Muscle layer of colon (tissue), 2 donors: ENCODE results near the gene ST8SIA1.

Experiments used
- H3K27ac ChIP-seq: one replicate; pipeline ENCODE4 v1.7.0; 2013; ENCODE audit warnings: low read depth, mild to moderate bottlenecking, low read length, moderate library complexity
- H3K27me3 ChIP-seq, 2 donors: one replicate each; pipeline ENCODE4 v1.7.0; 2013; ENCODE audit warnings: low read length in 2 of 2, mild to moderate bottlenecking in 2 of 2; ENCODE audit not compliant: insufficient read depth in 2 of 2, control insufficient read depth in 1 of 2
- H3K36me3 ChIP-seq: one replicate; pipeline ENCODE4 v1.7.0; 2013; ENCODE audit warnings: mild to moderate bottlenecking, low read length; ENCODE audit not compliant: insufficient read depth
- H3K4me1 ChIP-seq: one replicate; pipeline ENCODE4 v1.7.0; 2013; ENCODE audit warnings: mild to moderate bottlenecking, low read length; ENCODE audit not compliant: insufficient read depth
- H3K4me3 ChIP-seq, 2 donors: one replicate each; pipeline ENCODE4 v1.7.0; 2013; ENCODE audit warnings: low read length in 2 of 2, low read depth in 1 of 2, mild to moderate bottlenecking in 1 of 2, moderate library complexity in 1 of 2
- H3K9ac ChIP-seq: one replicate; pipeline ENCODE4 v1.7.0; 2013; ENCODE audit warnings: low read length
- H3K9me3 ChIP-seq: one replicate; pipeline ENCODE4 v1.7.0; 2013; ENCODE audit warnings: mild to moderate bottlenecking, low read length
- donor health status: abdominal sarcoma.
- donor health status: Adenocarcinoma of cecum.

ST8SIA1 gene

GRCh38 chr12:22325218-22325617, 9.3 kb downstream of the ST8SIA1 start:
- Histone ChIP-seq H3K4me1 (no peaks in the 10 kb centered on the region), H3K27ac (no peak overlapping the region), H3K9ac (no peak overlapping the region), H3K36me3 (no peaks in the 10 kb centered on the region), H3K9me3 (no peaks in the 10 kb centered on the region), H3K27me3 (no peaks in the 10 kb centered on the region), H3K4me3 (no peak overlapping the region)

GRCh38 chr12:22322091-22322490, 12.4 kb downstream of the ST8SIA1 start:
- H3K9me3 ChIP-seq: no peaks in the 10 kb centered on the region
- H3K4me1 ChIP-seq: no peaks in the 10 kb centered on the region
- H3K4me3 ChIP-seq: no peak overlapping the region
- no peaks in the 10 kb centered on the region for H3K36me3 ChIP-seq
- H3K27me3 ChIP-seq: no peaks in the 10 kb centered on the region
- no peak overlapping the region for H3K27ac ChIP-seq
- H3K9ac ChIP-seq: no peak overlapping the region

GRCh38 chr12:22321638-22322037, 12.9 kb downstream of the ST8SIA1 start:
- H3K27ac ChIP-seq: no peak overlapping the region
- no peaks in the 10 kb centered on the region for H3K36me3 ChIP-seq
- no peaks in the 10 kb centered on the region for H3K9me3 ChIP-seq
- H3K9ac ChIP-seq: no peak overlapping the region
- no peaks in the 10 kb centered on the region for H3K27me3 ChIP-seq
- no peak overlapping the region for H3K4me3 ChIP-seq
- H3K4me1 ChIP-seq: no peaks in the 10 kb centered on the region

- H3K36me3 ChIP-seq: no peaks in the 10 kb centered on the region
- no peak overlapping the region for H3K4me3 ChIP-seq
- H3K27me3 ChIP-seq: no peaks in the 10 kb centered on the region
- no peak overlapping the region for H3K9ac ChIP-seq
- H3K27ac ChIP-seq: no peak overlapping the region
- no peaks in the 10 kb centered on the region for H3K9me3 ChIP-seq
- no peaks in the 10 kb centered on the region for H3K4me1 ChIP-seq
Observed at GRCh38 chr12:22321018-22321605, 13.4 kb downstream of the ST8SIA1 start.

- peaks cover 6% of the 10 kb centered on the region for H3K4me1 ChIP-seq
- H3K27ac ChIP-seq: no peak overlapping the region
- H3K4me3 ChIP-seq: no peak overlapping the region
- H3K36me3 ChIP-seq: no peaks in the 10 kb centered on the region
- H3K27me3 ChIP-seq: no peaks in the 10 kb centered on the region
- no peak overlapping the region for H3K9ac ChIP-seq
- no peaks in the 10 kb centered on the region for H3K9me3 ChIP-seq
Observed at GRCh38 chr12:22318108-22318737, 16.3 kb downstream of the ST8SIA1 start.

- H3K27ac ChIP-seq: no peak overlapping the region
- H3K27me3 ChIP-seq: no peaks in the 10 kb centered on the region
- H3K36me3 ChIP-seq: no peaks in the 10 kb centered on the region
- no peaks in the 10 kb centered on the region for H3K9me3 ChIP-seq
- H3K9ac ChIP-seq: no peak overlapping the region
- peaks cover 20% of the 10 kb centered on the region for H3K4me1 ChIP-seq
- H3K4me3 ChIP-seq: no peak overlapping the region
Observed at GRCh38 chr12:22313963-22314330, 20.6 kb downstream of the ST8SIA1 start.

GRCh38 chr12:22313286-22313962, 21.1 kb downstream of the ST8SIA1 start:
- Histone ChIP-seq H3K4me1 (peaks cover 20% of the 10 kb centered on the region), H3K27ac (no peak overlapping the region), H3K4me3 (no peak overlapping the region), H3K9ac (no peak overlapping the region), H3K9me3 (no peaks in the 10 kb centered on the region), H3K36me3 (no peaks in the 10 kb centered on the region), H3K27me3 (no peaks in the 10 kb centered on the region)

GRCh38 chr12:22312336-22312735, 22.2 kb downstream of the ST8SIA1 start:
- Histone ChIP-seq H3K9ac (no peak overlapping the region), H3K27ac (no peak overlapping the region), H3K27me3 (no peaks in the 10 kb centered on the region), H3K9me3 (no peaks in the 10 kb centered on the region), H3K4me1 (peaks cover 20% of the 10 kb centered on the region), H3K36me3 (no peaks in the 10 kb centered on the region), H3K4me3 (no peak overlapping the region)

GRCh38 chr12:22310709-22311108, 23.8 kb downstream of the ST8SIA1 start:
- Histone ChIP-seq H3K27me3 (no peaks in the 10 kb centered on the region), H3K9ac (no peak overlapping the region), H3K4me3 (no peak overlapping the region), H3K4me1 (peaks cover 20% of the 10 kb centered on the region), H3K36me3 (no peaks in the 10 kb centered on the region), H3K27ac (no peak overlapping the region), H3K9me3 (no peaks in the 10 kb centered on the region)

GRCh38 chr12:22310275-22310674, 24.2 kb downstream of the ST8SIA1 start:
- no peak overlapping the region for H3K27ac ChIP-seq
- H3K9me3 ChIP-seq: no peaks in the 10 kb centered on the region
- no peaks in the 10 kb centered on the region for H3K27me3 ChIP-seq
- H3K4me1 ChIP-seq: peaks cover 18% of the 10 kb centered on the region
- no peaks in the 10 kb centered on the region for H3K36me3 ChIP-seq
- H3K4me3 ChIP-seq: no peak overlapping the region
- H3K9ac ChIP-seq: no peak overlapping the region

GRCh38 chr12:22307811-22308210, 26.7 kb downstream of the ST8SIA1 start:
- Histone ChIP-seq H3K9ac (no peak overlapping the region), H3K36me3 (no peaks in the 10 kb centered on the region), H3K4me3 (no peak overlapping the region), H3K4me1 (peaks cover 18% of the 10 kb centered on the region), H3K27me3 (no peaks in the 10 kb centered on the region), H3K27ac (no peak overlapping the region), H3K9me3 (no peaks in the 10 kb centered on the region)

GRCh38 chr12:22306311-22306710, 28.2 kb downstream of the ST8SIA1 start:
- Histone ChIP-seq H3K4me1 (peaks cover 12% of the 10 kb centered on the region), H3K9ac (no peak overlapping the region), H3K27ac (no peak overlapping the region), H3K27me3 (no peaks in the 10 kb centered on the region), H3K9me3 (no peaks in the 10 kb centered on the region), H3K4me3 (no peak overlapping the region), H3K36me3 (no peaks in the 10 kb centered on the region)
